GM23338 (cell line): Measurements from ENCODE around the gene ZBTB7A.

Source experiments
- EZH2phosphoT487 ChIP-seq: fragments of 200-600 bp; sonication (generic); IDR thresholded peaks from one replicate; pipeline ENCODE4 v1.8.1; 2018; ENCODE audit warnings: antibody characterized with exemption; ENCODE audit not compliant: unreplicated experiment
- POLR2AphosphoS5 ChIP-seq: IDR thresholded peaks from 2 replicates; pipeline ENCODE4 v1.6.1; 2016; ENCODE audit warnings: antibody characterized with exemption, low read depth
- TF ChIP-seq, protein P1 (sequence below), 2 experiments: fragments of 200-600 bp in 1 of 2; sonication (generic) in 1 of 2; conservative IDR thresholded peaks; 2 replicates each; pipeline versions ENCODE4 v1.5.1 to v1.6.1; 2016 to 2017; ENCODE audit warnings: antibody characterized with exemption in 2 of 2, low read depth in 2 of 2, mild to moderate bottlenecking in 2 of 2, moderate library complexity in 1 of 2

DNA sequence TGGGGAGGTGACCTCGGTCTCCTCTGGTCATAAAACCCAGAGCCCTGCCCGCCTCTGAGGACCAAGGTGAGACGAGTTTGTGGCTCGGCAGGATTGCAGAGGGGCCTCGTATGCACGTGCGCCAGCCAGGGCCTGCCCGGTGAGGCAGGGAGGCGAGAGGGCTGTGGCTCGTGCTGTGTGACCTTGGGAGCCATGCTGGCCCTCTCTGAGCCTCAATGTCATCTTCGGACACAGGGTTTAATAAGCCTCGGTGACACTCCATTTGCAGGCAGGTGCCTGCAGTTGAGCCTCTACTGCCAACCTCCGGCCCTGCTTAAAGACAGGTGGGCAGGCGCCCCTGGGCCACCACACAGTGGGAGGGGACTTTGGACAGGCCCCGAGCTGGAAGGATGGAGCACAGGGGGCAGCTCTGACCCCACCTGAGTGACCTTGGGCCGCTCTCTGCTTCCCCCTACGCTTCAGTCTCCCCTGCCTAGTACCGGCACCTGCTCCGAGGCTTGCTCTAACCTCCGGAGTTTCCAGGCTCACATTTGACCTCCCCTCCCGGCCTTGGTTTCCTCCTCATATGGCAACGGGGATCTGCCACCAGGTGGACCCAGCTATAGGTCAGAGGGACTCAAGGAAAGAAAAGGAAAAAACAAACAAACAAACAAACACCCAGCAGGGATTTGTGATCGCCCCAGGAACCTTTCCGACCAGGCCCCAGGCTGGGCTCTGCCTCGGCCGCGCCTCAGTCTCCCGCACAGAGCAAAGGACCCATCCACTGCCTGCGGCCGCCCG is 3.1 kb downstream of the ZBTB7A start:
- TF ChIP-seq, protein P1, sequence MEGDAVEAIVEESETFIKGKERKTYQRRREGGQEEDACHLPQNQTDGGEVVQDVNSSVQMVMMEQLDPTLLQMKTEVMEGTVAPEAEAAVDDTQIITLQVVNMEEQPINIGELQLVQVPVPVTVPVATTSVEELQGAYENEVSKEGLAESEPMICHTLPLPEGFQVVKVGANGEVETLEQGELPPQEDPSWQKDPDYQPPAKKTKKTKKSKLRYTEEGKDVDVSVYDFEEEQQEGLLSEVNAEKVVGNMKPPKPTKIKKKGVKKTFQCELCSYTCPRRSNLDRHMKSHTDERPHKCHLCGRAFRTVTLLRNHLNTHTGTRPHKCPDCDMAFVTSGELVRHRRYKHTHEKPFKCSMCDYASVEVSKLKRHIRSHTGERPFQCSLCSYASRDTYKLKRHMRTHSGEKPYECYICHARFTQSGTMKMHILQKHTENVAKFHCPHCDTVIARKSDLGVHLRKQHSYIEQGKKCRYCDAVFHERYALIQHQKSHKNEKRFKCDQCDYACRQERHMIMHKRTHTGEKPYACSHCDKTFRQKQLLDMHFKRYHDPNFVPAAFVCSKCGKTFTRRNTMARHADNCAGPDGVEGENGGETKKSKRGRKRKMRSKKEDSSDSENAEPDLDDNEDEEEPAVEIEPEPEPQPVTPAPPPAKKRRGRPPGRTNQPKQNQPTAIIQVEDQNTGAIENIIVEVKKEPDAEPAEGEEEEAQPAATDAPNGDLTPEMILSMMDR (conservative IDR thresholded peaks at IDR 0.05; ENCODE audit: low read depth in 2 of 2), result peak; percentile 21 to 24; a peak in 2 of 4 replicates
- TF ChIP-seq EZH2phosphoT487 (no peak), POLR2AphosphoS5 (0 out of 2 replicates have a peak, but pooled peaks have one; percentile 9)
